Fibroblast of skin of back (primary cell): ENCODE measurements around the gene NT5DC2.
"Not testable (repeated sequence)": the region's sequence is repeated elsewhere in the genome, so short reads cannot be mapped to it uniquely, and the experiment has no call there.

Experiments used
- DNase-seq: peaks from one replicate; pipeline ENCODE4 v3.0.0-alpha.2; 2013

NT5DC2 gene

DNA sequence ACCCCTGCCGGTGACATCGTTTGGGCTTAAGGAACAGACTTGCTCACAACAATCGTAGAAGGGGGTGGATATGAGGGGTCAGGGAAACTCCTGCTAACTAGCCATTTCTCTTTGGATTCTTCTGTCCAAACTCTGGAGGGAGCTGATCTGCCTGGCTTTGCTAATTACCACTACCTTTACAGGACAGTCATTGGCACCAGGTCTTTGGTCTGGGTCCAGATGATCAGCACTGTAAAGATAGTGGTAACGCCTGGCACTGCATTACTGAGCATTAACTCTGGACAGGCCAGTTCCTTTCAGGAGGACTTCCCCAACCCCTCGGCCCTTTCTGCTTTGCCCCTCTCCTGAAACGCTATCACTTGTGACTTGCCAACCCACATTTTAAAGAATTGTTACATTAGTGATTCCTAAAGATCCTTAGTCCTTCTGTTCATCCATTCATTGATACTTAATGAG is 3.5 kb upstream of the NT5DC2 start:
- no peak for DNase-seq

DNA sequence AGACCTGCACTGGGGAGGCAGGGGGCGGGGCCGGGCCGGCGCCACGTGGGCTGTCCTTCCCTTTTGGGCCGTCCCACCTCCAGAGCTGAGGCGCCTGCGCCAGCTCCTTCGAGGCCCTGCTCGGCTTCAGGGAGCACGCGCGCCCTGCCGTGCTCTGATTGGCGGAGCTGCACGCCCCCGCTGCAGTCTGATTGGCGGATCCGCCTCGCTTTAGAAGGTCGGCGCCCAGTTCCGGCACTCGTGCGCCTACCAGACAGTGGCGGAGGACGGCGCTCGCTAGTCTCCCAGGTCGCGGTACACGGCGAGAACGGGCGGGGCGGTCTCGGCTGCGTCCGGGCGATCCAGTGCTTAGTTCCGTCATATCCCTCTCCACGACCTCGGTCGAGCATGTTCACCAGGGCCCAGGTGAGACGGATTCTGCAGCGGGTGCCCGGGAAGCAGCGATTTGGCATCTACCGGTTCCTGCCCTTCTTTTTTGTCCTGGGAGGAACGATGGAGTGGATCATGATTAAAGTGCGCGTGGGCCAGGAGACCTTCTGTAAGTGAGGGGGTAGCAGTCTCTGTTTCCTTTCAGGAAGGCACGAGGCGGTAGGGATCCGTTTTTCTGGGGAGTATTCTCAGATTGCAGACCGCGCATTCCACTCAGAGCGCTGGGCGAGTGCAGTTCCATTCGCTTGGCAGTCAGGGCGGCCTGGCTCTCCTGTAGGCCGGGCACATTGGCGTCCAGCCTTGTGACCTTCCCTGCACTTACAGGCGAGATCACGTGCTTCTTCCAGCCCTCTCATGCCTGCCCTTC is 2.9 kb upstream of the NT5DC2 start, which contains the start of gene UQCC5:
Gene UQCC5 (plus strand): TSS at position 237 of the 796 bp plus-strand sequence. CDS start 151 bp downstream, at position 388.
- peak; percentile 99 for DNase-seq

DNA sequence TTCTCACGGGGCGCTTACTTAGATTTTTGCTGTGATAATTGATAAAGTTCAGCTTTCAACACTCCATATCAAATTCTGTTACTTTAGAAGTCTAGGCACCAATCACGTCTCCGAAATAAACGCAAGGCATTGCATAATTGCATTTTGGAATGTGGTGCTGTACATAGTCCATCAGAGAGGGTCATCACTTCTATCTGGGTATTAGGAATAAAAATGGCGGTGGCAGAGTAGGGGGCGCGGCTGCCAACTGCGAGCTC is 2.4 kb upstream of the NT5DC2 start:
- no peak for DNase-seq

DNA sequence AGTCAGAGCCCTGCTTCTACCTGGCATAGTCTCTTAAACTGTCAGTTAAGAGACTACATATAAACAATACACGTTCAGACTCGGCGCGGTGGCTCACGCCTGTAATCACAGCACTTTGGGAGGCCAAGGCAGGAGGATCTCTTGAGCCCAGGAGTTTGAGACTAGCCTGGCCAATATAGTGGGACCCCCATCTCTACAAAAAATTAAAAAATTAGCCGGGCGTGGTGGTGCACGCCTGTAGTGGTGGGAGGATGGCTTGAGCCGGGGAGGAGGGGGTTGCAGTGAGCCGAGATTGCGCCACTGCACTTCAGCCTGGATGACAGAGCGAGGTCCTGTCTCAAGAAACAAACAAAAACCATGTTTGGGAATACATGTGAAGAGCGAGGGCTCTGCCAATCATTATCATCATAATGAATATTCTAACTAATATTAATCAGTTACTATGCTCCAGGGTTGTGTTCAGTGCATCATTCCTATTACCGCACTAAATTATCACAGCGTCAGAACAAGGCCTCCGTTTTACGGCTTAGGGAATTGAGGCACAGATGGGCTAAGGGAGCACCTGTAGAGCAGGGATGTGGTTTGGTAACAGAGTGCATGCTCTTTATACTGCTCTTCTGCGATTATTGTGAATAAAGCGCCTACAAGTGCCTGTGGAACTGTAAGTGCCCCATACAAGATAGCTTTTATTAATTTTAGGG is 1.9 kb upstream of the NT5DC2 start:
- DNase-seq, result no peak

DNA sequence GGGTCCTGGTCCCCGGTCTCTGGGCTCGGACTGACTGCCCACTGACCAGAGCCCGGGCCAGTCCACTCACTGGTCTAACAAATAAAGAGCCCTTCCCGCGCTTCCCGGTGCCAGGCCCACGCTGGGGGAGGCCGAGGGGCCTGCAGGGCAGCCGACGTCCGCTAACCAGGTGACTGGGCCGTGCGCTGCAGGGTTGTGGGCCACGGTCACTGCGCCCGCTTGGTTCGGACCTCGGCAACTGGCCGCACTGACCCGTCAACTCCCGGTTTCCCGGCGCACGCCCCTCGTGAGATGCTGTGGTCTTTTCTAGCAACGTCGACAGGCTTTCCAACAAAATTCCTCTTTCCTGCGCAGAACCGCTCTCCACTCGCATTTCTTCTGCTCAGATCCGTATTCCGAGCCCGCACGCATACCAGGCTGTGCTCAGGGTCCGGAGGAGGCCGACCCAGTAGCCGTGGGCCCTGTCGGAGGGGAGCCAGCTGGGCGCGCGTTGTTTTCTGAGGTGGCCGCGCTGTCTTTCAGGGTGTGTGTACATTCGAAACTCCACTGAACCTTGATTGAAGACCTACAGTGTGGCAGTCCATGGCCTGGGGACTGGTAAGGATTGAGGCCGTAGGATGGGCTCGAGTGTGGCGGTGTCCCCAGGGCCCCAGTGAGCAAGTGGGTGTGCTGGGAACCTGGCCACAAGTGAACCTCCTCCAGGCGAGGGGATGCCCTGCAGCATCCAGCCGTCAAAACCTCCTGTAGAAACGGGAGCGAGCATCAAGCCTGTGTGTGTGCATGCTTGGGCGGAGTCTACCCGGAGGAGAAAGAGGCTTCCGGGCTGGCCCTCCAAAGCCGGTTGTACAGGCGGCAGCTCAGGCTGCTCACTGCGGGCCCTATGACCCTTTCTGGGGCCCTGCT is 875 bp upstream of the NT5DC2 start:
- no peak for DNase-seq

DNA sequence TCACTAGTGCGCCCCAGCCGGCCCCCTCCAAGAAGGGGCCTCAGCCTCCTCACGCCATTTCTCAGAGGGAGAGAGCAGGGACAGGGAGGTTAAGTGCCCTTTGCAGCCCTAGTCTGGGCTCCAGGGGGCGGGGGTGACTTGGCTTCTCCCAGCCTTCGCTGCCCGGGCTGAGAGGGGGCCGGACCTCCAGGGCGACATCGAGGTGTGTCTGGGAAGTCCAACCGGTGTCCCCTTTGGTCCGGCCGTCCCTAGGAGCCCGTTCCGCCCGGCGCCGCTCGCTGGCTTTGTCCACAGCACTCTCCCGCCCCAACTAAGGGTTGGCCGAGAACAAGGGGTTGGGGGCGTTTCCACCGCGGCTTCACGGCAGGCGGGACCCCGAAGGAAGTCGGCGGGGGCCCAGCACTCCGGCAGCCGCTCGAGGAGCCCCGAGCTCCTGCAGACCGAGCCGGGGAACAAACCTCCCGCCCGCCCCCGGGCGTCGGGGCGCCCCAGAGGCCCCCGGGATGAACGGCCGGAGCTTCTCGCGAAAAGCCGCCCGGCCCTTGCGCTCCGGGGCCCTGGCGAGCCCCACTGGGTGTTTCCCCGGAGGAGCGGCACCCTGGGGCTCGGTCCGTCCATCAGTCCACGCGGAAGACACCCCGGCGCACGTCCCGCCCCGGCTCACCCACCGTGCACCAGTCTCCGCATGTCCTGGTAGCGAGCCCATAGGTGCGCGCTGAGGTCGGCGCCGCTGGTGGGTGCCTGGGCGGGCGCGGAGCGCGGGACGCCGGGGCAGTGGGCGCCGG is 627 bp downstream of the NT5DC2 start:
- DNase-seq, result peak; percentile 23

DNA sequence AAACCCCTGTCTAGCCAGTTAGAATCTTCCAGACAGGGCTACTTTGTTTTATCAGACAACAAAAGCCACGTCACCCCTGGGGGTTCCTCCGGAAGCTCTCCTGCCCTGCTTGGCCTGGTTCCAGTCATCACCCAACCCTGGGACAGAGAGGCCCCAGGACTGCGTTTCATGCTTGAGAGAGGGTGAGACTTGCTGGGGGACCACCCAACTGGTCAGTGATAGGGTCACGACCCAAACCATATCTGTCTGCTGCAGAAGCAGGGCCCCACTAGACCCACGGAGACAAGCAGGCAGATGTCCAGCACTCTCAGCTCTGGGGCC is 1.2 kb downstream of the NT5DC2 start:
- peak; percentile 74 for DNase-seq

DNA sequence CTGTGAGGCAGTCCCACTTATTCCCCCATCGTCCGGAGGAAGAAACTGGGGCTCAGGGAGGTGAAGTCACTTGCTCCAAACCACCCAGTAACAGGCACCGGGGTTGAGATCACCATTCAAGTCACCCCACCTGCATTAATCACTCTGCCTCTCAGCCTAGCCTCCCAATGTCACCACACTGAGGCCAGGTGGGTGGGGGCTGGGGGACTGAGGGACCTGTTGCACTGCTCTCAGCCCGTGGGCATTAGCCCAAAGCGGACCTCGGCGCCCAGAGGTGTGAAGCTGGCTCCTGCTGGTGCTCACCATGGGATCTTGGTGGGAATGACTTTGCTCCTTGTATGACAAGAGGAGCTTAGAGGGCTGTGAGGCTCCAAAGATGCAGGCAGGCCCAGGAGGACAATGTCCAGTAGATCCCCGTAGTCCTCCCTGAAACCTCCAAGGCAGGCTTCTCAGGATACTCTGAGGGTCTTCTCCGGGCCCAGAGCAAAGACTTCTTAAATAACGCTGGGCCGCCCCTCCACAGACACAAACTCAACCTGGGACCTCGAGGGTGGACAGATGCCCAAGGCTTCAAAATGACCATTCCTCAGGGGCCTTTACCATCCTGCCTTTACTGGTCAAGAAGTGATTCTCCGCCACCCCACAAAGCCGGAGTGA is 1.7 kb downstream of the NT5DC2 start:
- no peak for DNase-seq

DNA sequence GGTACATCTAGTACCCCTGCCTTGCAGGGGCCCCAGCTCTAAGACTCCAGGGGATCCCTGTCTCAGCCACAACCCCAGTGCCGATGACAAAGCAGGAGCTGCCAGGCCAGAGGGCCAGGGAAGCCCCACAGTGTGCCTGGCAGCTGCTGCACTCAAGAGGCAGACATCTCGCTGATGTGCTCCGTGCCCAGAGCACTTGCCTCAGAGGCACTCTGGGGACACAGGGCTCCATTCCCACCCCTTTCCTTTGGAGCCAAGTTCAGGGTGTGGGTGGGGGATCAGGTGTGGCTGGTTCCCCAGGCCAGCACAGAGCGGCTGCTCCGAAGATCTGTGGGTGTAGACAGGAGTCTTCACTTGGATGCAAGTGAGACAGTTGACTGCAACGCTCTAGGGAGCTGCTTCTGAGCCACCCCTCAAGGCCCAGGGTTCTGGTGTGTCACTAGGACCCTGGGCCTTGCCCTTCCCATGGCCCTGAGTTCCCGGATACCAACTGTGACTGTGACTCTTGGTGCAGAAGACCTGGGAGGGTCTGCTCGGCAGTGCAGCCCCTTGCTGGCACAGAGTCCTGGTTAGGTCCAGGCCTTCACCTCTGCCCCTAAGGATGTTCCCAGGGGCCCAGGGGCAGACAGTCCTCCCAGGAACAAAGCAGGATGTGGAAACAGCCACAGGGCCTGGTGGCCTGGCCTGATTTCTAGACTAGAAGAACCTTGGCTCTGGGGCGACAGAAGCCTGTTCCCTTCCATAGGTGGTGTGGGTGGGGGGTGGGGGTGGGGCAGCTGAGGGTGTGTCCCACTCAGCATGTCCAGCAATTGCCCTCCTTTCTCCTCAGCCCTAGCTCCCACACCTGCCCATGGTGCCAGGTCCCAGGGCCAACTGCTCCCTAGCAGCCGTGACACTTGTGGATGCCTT is 2.5 kb downstream of the NT5DC2 start:
- DNase-seq, result no peak

DNA sequence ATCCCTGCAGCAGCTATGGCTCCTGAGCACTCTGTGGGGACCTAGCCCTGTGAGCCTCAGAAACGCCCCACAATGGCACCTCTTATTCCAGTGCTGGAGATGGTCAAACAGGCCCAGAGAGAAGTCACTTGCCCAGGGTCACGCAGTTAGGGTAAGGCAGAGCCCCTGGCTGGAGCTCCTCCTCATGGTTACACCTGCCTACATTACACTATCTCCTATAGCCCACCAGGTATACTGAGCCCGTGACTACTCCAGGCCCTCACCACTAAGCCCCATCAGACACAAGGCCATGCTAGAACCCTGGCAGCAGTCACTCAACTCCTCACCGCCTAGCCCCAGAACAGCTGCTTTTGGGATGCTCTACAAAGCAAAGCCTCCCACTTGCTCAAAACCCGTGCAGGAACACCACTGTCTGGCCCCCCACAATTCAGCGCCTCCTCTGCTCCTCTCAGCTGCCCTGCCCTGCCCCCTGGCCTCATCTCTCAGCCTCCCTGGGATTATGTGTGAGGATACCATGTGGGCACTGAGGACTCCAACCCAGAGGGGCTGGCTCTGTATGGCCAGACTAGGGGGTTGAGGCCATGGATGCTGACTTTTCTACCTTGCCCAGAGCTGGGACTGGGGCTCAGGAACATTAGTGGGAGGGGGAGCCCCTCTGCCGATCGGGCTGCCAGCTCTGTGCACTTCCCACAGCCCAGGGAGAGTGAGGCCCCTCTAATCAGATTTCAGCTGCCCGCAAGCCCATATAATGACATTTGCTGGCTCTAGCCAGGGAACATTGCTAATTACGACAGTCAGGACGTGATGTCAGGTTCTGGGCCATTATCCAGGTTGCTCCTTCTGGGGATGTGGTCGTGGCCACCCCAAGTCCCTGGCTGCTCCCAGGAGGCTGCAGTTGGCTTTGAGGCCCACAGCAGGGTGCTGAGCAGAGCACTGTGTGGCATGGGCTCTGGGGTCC is 4.0 kb downstream of the NT5DC2 start:
- no peak for DNase-seq

DNA sequence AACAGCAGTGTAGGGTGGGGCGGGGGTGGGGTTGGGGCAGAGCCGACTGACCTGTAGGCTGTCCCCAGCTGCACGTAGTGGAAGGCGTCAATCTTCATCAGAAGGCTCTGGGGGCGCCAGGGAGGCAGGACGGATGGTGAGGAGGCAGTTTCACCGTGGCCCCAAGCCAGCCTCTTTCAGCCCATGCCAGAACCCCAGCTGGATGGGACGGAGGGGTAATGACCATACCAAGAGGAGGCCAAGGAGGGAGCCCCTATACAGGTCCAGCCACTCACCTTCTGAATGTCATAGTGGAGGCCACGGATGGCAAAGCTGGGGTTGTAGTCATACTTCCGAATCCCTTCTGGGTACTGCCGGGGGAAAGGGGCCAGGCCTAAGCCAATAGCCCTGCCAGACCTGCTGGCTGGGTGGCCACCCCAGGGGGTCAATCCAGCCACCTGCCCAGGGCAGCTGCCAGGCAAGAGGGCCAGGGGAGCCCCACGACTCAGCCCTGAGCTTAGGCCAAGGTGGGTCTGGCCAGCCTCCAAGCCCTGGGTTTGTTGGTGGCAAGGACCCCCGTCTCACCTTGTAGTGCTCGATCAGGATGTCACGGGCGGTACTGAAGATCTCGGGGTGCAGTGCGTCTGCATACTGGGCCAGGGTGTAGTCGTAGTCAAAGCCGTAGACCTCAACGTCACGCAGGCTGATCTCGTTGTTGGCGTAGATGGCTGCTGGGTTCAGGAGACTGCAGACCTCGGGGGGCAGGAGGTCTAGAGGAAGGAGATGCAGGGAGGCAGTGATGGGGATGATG is 4.9 kb downstream of the NT5DC2 start:
- no peak for DNase-seq

DNA sequence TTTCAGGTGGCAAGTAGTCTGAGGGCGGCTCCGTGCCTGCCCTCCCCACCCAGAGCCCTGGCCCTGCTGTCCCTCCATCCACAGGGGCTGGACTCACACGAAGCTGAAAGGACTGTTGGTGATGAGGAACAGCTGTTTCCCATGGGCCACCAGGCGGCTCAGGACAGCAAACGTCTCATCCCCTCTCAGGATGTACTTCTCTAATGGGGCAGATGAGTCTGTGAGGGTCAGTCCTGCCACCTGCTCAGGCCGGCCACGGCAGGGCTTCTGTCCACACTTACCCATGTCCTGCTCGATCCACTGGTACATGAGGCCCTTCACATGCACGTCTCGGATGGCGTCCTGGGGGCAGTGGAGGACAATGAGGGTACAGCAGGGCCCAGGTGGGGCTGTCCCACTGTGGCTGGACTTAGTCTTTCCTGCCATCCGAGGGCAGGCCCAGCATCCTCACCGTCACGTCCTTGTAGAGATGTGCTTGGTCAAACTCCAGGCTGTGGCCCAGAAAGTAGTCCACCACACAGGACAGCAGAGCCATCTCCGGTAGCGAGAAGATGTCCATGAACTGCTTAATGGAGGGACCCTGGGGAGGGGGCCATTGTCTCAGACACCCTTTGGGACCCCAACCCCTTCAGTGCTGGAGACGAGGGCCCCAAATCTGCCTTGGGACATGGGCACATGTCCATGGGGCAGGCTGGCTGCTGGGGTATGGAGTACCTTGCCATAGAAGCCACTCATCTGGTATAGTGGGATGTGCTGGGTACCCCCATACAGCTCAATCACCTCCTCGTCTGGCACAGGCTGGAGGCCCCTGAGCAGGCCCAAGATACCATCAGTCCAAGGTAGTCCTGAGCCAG is 5.7 kb downstream of the NT5DC2 start:
- no peak for DNase-seq

DNA sequence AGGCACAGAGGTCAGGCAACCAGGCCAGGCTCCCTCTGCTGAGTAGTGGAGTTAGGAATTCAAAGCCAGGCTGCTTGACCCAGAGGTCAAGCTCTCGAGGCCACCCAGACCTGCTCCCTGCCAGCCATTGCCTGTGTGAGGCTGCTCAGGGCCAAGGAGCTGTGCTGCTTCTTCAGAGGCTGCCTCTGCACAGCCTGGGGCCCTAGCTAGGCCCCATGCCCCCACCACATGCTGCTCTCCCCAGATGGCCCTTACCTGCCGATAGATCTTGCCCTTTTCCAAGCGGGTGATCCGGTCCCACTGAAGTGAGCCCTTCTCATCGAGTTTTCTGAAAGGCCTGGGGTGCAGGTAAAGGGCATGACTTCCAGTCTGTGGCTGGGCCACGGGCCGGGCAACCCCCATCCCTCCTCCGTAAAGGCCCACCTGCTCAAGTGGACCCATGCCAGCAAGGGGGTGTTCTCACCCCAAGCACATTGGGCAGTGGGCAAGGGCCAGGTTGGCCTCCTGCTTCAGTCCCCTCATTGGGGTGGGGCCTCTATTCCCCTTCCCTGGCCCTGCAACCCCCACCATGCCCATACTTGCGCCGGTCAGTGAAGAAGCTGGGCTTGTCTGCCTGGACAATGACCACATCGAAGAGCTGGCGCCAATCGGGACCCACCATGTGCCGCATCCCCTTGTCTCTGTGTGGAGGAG is 6.5 kb downstream of the NT5DC2 start:
- no peak for DNase-seq

DNA sequence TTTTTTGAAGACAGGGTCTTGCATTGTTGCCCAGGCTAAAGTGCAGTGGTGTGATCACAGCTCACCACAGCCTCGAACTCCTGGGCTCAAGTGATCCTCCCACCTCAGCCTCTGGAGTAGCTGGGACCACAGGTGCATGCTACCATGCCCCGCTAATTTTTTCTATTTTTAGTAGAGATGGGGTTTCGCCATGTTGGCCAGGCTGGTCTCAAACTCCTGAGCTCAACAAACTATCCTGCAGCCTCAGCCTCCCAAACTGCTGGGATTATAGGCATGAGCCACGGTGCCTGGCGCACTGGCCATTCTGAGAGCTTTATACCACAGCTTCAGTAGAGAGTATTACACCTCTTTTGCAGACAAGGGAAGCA is 7.0 kb downstream of the NT5DC2 start:
- DNase-seq, result not testable (repeated sequence)

DNA sequence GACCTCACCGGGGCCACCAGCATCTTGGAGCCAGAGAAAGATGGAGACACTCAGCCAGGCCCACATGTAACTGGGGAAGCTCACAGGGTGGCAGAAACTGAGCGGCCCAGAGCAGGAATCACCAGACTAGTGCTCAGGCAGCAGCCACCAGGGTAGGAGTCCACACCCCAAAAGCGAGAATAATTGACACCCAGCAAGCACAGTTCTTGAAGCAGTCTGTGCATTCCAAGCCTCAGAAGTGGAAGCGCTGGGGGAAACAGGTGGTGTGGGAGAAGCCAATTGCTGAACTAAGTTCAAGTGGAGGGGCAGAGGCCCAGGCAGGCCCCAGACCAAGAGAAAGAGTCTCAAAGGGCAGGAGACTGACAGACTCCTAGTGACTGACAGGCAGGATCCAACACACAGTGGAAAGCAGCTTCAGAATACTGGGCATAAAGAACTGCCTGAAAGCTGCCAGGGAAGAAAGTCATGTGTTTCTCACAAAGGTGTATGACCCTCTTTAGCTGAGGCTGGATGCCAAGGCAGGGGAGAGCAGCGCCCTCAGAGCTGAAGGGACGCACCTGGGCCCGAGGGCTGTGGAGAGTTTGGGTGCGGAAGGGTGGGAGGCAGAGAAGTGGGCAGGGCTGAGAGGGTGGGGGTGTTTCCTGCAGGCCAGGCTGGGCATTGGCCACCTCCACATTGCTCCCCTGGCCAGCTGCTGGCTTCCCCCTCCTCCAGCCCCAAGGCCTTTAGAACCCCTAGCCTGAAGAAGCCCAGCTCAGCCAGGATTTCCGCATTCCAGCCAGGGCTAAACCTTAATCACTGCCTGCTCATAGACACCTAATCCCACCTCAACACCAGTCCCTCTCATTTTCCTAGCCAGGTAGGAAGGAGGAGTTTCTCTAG is 7.7 kb downstream of the NT5DC2 start:
- no peak for DNase-seq
